ENCODE data around the gene NEDD8.

Gene NEDD8

GRCh38 chr14:24176599-24176998 is 55.6 kb downstream of the NEDD8 start:
- H3K4me3 ChIP-seq (ENCODE audit: low read length, poor library complexity, severe bottlenecking): no peak overlapping the region
- H3K9me3 ChIP-seq (ENCODE audit: insufficient read depth, low read depth, low read length): no peaks in the 10 kb centered on the region
- H3K79me2 ChIP-seq (ENCODE audit: insufficient read depth, low read length): no peaks in the 10 kb centered on the region
- H4K20me1 ChIP-seq (ENCODE audit: insufficient read depth, low read length, poor library complexity, severe bottlenecking): no peaks in the 10 kb centered on the region
- H3K27me3 ChIP-seq (ENCODE audit: insufficient read depth, low read length, poor library complexity, severe bottlenecking): no peaks in the 10 kb centered on the region
- H3F3A ChIP-seq (ENCODE audit: low read depth): no peaks in the 10 kb centered on the region
- H2AFZ ChIP-seq (ENCODE audit: low read length): no peak overlapping the region
- H3K9ac ChIP-seq (ENCODE audit: low read depth, low read length, poor library complexity, severe bottlenecking): no peak overlapping the region
- TF ChIP-seq EZH2phosphoT487 (IDR thresholded peaks at IDR 0.05; ENCODE audit: borderline replicate concordance) (no peak), CTCF (conservative IDR thresholded peaks at IDR 0.05; ENCODE audit: low read length) (no peak)
- H3K4me1 ChIP-seq (ENCODE audit: insufficient read depth, low read length, poor library complexity, severe bottlenecking): no peaks in the 10 kb centered on the region
- no peak overlapping the region for H3K4me2 ChIP-seq (ENCODE audit: low read depth, low read length, poor library complexity, severe bottlenecking)
- no peaks in the 10 kb centered on the region for H3K9me2 ChIP-seq (replicated peaks; ENCODE audit: low read depth, low read length)
- H3K36me3 ChIP-seq (ENCODE audit: insufficient read depth, low read length): peaks cover 7% of the 10 kb centered on the region; the same call in 1 of the 2 replicates

GRCh38 chr14:24172871-24173281 is 59.3 kb downstream of the NEDD8 start:
- H3K79me2 ChIP-seq (ENCODE audit: insufficient read depth, low read length): no peaks in the 10 kb centered on the region
- H3K9me2 ChIP-seq (replicated peaks; ENCODE audit: low read depth, low read length): no peaks in the 10 kb centered on the region
- H2AFZ ChIP-seq (ENCODE audit: low read length): no peak overlapping the region
- H3K4me1 ChIP-seq (ENCODE audit: insufficient read depth, low read length, poor library complexity, severe bottlenecking): no peaks in the 10 kb centered on the region
- H3K27me3 ChIP-seq (ENCODE audit: insufficient read depth, low read length, poor library complexity, severe bottlenecking): no peaks in the 10 kb centered on the region
- H3K4me3 ChIP-seq (ENCODE audit: low read length, poor library complexity, severe bottlenecking): no peak overlapping the region
- no peaks in the 10 kb centered on the region for H3K36me3 ChIP-seq (ENCODE audit: insufficient read depth, low read length)
- H3F3A ChIP-seq (ENCODE audit: low read depth): no peaks in the 10 kb centered on the region
- no peaks in the 10 kb centered on the region for H4K20me1 ChIP-seq (ENCODE audit: insufficient read depth, low read length, poor library complexity, severe bottlenecking)
- H3K9me3 ChIP-seq (ENCODE audit: insufficient read depth, low read depth, low read length): no peaks in the 10 kb centered on the region
- no peak overlapping the region for H3K4me2 ChIP-seq (ENCODE audit: low read depth, low read length, poor library complexity, severe bottlenecking)
- TF ChIP-seq EZH2phosphoT487 (IDR thresholded peaks at IDR 0.05; ENCODE audit: borderline replicate concordance) (no peak), CTCF (conservative IDR thresholded peaks at IDR 0.05; ENCODE audit: low read length) (no peak)
- H3K9ac ChIP-seq (ENCODE audit: low read depth, low read length, poor library complexity, severe bottlenecking): no peak overlapping the region

- H3K9me3 ChIP-seq (ENCODE audit: insufficient read depth, low read depth, low read length): no peaks in the 10 kb centered on the region
- no peaks in the 10 kb centered on the region for H4K20me1 ChIP-seq (ENCODE audit: insufficient read depth, low read length, poor library complexity, severe bottlenecking)
- TF ChIP-seq CTCF (conservative IDR thresholded peaks at IDR 0.05; ENCODE audit: low read length) (no peak), EZH2phosphoT487 (IDR thresholded peaks at IDR 0.05; ENCODE audit: borderline replicate concordance) (no peak)
- H3K79me2 ChIP-seq (ENCODE audit: insufficient read depth, low read length): no peaks in the 10 kb centered on the region
- H3K36me3 ChIP-seq (ENCODE audit: insufficient read depth, low read length): no peaks in the 10 kb centered on the region
- H3K27me3 ChIP-seq (ENCODE audit: insufficient read depth, low read length, poor library complexity, severe bottlenecking): no peaks in the 10 kb centered on the region
- no peaks in the 10 kb centered on the region for H3F3A ChIP-seq (ENCODE audit: low read depth)
- H3K9me2 ChIP-seq (replicated peaks; ENCODE audit: low read depth, low read length): no peaks in the 10 kb centered on the region
- H3K4me1 ChIP-seq (ENCODE audit: insufficient read depth, low read length, poor library complexity, severe bottlenecking): no peaks in the 10 kb centered on the region
- H2AFZ ChIP-seq (ENCODE audit: low read length): no peak overlapping the region
- no peak overlapping the region for H3K4me2 ChIP-seq (ENCODE audit: low read depth, low read length, poor library complexity, severe bottlenecking)
- H3K9ac ChIP-seq (ENCODE audit: low read depth, low read length, poor library complexity, severe bottlenecking): no peak overlapping the region
- H3K4me3 ChIP-seq (ENCODE audit: low read length, poor library complexity, severe bottlenecking): no peak overlapping the region
Observed at GRCh38 chr14:24172261-24172860, 59.8 kb downstream of the NEDD8 start.
